HG03571 (cell line): ENCODE measurements around the gene BSDC1.

Experiments used
- ATAC-seq: cut with Tn5 transposase; IDR thresholded peaks from one replicate; pipeline ENCODE4 v1.9.1; 2021; ENCODE audit not compliant: unreplicated experiment

BSDC1 gene

GRCh38 chr1:32394890-32395432 is 720 bp upstream of the BSDC1 start:
- ATAC-seq = no peak

GRCh38 chr1:32393832-32394140 is 455 bp downstream of the BSDC1 start:
- no peak for ATAC-seq

- ATAC-seq = no peak
Observed at GRCh38 chr1:32393136-32393535, 1.1 kb downstream of the BSDC1 start.

- ATAC-seq = no peak
Observed at GRCh38 chr1:32392325-32392724, 1.9 kb downstream of the BSDC1 start.

- ATAC-seq = no peak
Observed at GRCh38 chr1:32390904-32391870, 3.1 kb downstream of the BSDC1 start.

GRCh38 chr1:32388641-32389040 is 5.6 kb downstream of the BSDC1 start:
- no peak for ATAC-seq

GRCh38 chr1:32386676-32387392 is 7.4 kb downstream of the BSDC1 start:
- ATAC-seq = no peak

GRCh38 chr1:32380057-32380456 is 14.2 kb downstream of the BSDC1 start:
- ATAC-seq = no peak

- no peak for ATAC-seq
Observed at GRCh38 chr1:32377541-32378220, 16.6 kb downstream of the BSDC1 start.

- ATAC-seq = no peak
Observed at GRCh38 chr1:32376199-32376598, 18.0 kb downstream of the BSDC1 start.

- no peak for ATAC-seq
Observed at GRCh38 chr1:32373996-32374592, 20.1 kb downstream of the BSDC1 start.

- no peak for ATAC-seq
Observed at GRCh38 chr1:32372149-32372756, 22.0 kb downstream of the BSDC1 start.

- no peak for ATAC-seq
Observed at GRCh38 chr1:32367912-32368635, 26.2 kb downstream of the BSDC1 start.

GRCh38 chr1:32365445-32365844 is 28.8 kb downstream of the BSDC1 start:
- ATAC-seq = no peak

- ATAC-seq = no peak
Observed at GRCh38 chr1:32364836-32365235, 29.4 kb downstream of the BSDC1 start.

- ATAC-seq = no peak
Observed at GRCh38 chr1:32363713-32364112, 30.5 kb downstream of the BSDC1 start.

GRCh38 chr1:32362474-32363313 is 31.5 kb downstream of the BSDC1 start, which contains the start of the genes FAM229A and TSSK3:
Gene FAM229A (minus strand): TSS chr1:32362485. CDS start chr1:32362091, 394 bp downstream.
Gene TSSK3 (plus strand): TSS chr1:32362539. CDS start chr1:32362702, 163 bp downstream.
- ATAC-seq = no peak

- no peak for ATAC-seq
Observed at GRCh38 chr1:32361674-32362473, 32.4 kb downstream of the BSDC1 start.
